Measurements from ENCODE around the gene SMG6.

- TF ChIP-seq EZH2 (IDR thresholded peaks at IDR 0.05; ENCODE audit: insufficient read depth, poor library complexity, severe bottlenecking) (no peak), EZH2phosphoT487 (IDR thresholded peaks at IDR 0.05; ENCODE audit: insufficient read depth, low read depth) (no peak)
Observed at GRCh38 chr17:2042933-2043332, 260.7 kb downstream of the SMG6 start.
